ENCODE measurements around the gene MB. TPM values are rescaled to one million over a fixed set of nuclear protein-coding genes. Genes with fewer than 3 reads are reported as not detected.
A peak's percentile ranks its signal among the peaks of the same experiment; 100 is the strongest.

Gene MB
- total and polyA plus RNA-seq, 4 donors, result 1.3 to 3.1 (median 1.8) TPM

DNA sequence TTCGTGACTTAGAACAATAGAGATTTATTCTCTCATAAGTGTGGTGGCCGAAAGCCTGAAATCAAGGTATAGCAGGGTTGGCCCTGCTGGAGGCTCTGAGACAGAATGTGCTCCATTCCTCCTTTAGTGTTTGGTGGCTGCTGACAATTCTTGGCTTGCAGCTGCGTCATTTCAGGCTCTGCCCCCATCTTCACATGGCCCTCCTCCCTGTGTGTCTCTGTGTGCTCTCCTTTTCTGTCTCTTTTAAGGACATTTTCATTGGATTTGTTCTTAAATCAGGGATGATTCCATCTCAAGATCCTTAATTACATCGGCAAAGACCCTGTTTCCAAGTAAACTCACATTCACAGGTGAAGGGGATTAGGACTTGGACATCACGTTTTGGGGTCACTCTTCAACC lies 20.9 kb upstream of the MB start:
- H3K4me3 ChIP-seq, result no peak overlapping the region
- peak; percentile 45 to 72 (median 68) for DNase-seq

DNA sequence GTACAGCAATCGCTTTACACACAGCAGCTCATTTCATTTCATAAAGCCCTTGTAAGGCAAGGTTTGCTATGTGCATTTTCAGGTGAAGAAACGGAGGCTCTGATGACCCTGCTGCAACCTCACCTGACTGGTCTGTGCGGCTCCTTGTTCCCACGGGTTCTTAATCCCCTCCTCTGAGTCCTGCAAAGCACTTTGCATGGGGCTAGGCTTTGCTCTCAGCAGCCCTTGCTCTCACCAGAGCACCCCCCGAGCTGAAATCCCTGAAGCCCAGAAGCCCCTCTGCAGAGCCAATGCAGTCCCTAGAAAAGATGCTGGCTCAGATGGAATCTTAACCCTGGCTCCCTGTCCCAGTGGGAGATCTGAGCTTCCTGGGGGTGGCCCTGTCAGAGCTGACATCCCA lies 20.1 kb upstream of the MB start:
- TF ChIP-seq, protein P1, sequence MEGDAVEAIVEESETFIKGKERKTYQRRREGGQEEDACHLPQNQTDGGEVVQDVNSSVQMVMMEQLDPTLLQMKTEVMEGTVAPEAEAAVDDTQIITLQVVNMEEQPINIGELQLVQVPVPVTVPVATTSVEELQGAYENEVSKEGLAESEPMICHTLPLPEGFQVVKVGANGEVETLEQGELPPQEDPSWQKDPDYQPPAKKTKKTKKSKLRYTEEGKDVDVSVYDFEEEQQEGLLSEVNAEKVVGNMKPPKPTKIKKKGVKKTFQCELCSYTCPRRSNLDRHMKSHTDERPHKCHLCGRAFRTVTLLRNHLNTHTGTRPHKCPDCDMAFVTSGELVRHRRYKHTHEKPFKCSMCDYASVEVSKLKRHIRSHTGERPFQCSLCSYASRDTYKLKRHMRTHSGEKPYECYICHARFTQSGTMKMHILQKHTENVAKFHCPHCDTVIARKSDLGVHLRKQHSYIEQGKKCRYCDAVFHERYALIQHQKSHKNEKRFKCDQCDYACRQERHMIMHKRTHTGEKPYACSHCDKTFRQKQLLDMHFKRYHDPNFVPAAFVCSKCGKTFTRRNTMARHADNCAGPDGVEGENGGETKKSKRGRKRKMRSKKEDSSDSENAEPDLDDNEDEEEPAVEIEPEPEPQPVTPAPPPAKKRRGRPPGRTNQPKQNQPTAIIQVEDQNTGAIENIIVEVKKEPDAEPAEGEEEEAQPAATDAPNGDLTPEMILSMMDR (IDR thresholded peaks at IDR 0.05; ENCODE audit: control extremely low read depth, extremely low read depth), result no peak
- Histone ChIP-seq H3K36me3 (ENCODE audit: control insufficient read depth in 4 of 4, insufficient read depth in 4 of 4, low read length in 4 of 4) (no peaks in the 10 kb centered on the region), H3K27me3 (ENCODE audit: control insufficient read depth in 3 of 3, insufficient read depth in 3 of 3, low read length in 2 of 3) (no peaks in the 10 kb centered on the region), H3K27ac (ENCODE audit: low read depth in 1 of 2, low read length in 1 of 2) (peak overlapping the region in 1 of 2 donors; percentile 76), H3K9ac (ENCODE audit: insufficient read depth in 1 of 2, low read length in 2 of 2) (no peak overlapping the region), H3K4me3 (no peak overlapping the region), H3K9me3 (ENCODE audit: control insufficient read depth in 4 of 4, insufficient read depth in 3 of 4, low read length in 3 of 4) (no peaks in the 10 kb centered on the region), H3K4me1 (ENCODE audit: control insufficient read depth in 5 of 5, insufficient read depth in 5 of 5, low read length in 5 of 5) (peaks cover 0 to 25% (median 10%) of the 10 kb centered on the region in 5 donors)
- ATAC-seq (ENCODE audit: insufficient read depth, low FRiP score) (no peak), DNase-seq (no peak)
- WGBS, 2 donors, result 72 to 77% methylated on average over 5 of the region's 5 CpGs

More for the DNA sequence above, 20.9 kb upstream of the MB start:
- Histone ChIP-seq H3K27ac (ENCODE audit: low read depth in 1 of 2, low read length in 1 of 2) (peak overlapping the region; percentile 71 to 76), H3K4me1 (ENCODE audit: control insufficient read depth in 5 of 5, insufficient read depth in 5 of 5, low read length in 5 of 5) (peaks cover 0 to 25% (median 10%) of the 10 kb centered on the region in 5 donors), H3K36me3 (ENCODE audit: control insufficient read depth in 4 of 4, insufficient read depth in 4 of 4, low read length in 4 of 4) (no peaks in the 10 kb centered on the region), H3K9me3 (ENCODE audit: control insufficient read depth in 4 of 4, insufficient read depth in 3 of 4, low read length in 3 of 4) (no peaks in the 10 kb centered on the region), H3K9ac (ENCODE audit: insufficient read depth in 1 of 2, low read length in 2 of 2) (no peak overlapping the region), H3K27me3 (ENCODE audit: control insufficient read depth in 3 of 3, insufficient read depth in 3 of 3, low read length in 2 of 3) (no peaks in the 10 kb centered on the region)
- TF ChIP-seq, protein P1 (IDR thresholded peaks at IDR 0.05; ENCODE audit: control extremely low read depth, extremely low read depth), result no peak
- WGBS, 2 donors, result 71 to 77% methylated on average over 5 of the region's 5 CpGs
- ATAC-seq (ENCODE audit: insufficient read depth, low FRiP score), result no peak

DNA sequence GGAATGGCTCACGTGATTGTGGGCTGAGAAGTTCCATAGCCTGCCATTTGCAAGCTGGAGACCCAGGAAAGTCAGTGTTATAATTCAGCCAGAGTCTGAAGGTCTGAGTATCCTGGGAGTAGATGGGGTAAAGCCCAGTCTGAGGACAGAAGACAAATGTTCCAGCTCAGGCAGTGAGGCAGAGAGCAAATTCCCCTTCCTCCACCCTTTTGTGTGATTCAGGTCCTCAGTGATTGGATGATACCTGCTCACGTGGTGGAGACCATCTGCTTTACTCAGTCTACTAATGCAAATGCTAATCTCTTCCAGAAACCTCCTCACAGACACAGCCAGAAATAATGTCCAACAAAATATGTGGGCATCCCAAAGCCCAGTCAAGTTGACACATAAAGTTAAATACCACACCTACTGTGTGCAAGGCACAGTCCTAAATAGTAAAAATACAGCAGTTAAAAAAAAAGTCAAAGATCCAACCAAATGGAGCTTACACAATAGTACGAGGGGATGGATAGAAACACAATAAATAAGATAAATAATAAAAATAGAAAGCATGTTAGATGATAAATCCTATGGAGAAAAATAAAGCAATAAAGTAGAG lies 17.9 kb upstream of the MB start:
- Histone ChIP-seq H3K36me3 (ENCODE audit: control insufficient read depth in 4 of 4, insufficient read depth in 4 of 4, low read length in 4 of 4) (no peaks in the 10 kb centered on the region), H3K9me3 (ENCODE audit: control insufficient read depth in 4 of 4, insufficient read depth in 3 of 4, low read length in 3 of 4) (no peaks in the 10 kb centered on the region), H3K9ac (ENCODE audit: insufficient read depth in 1 of 2, low read length in 2 of 2) (no peak overlapping the region), H3K4me1 (ENCODE audit: control insufficient read depth in 5 of 5, insufficient read depth in 5 of 5, low read length in 5 of 5) (peaks cover 0 to 22% (median 10%) of the 10 kb centered on the region in 5 donors), H3K4me3 (no peak overlapping the region), H3K27ac (ENCODE audit: low read depth in 1 of 2, low read length in 1 of 2) (no peak overlapping the region), H3K27me3 (ENCODE audit: control insufficient read depth in 3 of 3, insufficient read depth in 3 of 3, low read length in 2 of 3) (no peaks in the 10 kb centered on the region)
- ATAC-seq (ENCODE audit: insufficient read depth, low FRiP score) (no peak), DNase-seq (no peak)
- TF ChIP-seq, protein P1 (IDR thresholded peaks at IDR 0.05; ENCODE audit: control extremely low read depth, extremely low read depth), result no peak
- 75 to 93% methylated on average over 3 of the region's 3 CpGs for WGBS, 2 donors

DNA sequence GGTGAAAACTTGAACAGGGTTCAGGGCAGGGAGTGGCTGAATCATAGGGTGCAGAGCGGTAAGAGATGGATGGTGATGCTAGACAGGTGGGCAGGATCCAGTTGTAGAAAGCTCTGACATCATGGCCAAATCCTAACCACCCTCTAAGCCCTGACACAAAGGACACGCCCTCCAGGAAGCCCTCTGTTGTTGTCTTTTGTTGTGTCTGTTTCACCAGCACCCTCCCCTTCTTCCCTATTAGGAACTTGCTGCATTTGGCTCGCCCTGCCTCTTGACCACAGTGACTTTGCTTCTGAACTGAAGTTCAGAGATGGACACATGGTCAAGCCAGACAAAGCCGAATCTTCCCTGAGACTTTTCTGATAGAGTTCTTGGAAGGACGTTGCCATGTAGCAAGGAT lies 16.9 kb upstream of the MB start:
- H3K27ac ChIP-seq (ENCODE audit: low read depth in 1 of 2, low read length in 1 of 2), result no peak overlapping the region
- no peaks in the 10 kb centered on the region for H3K36me3 ChIP-seq (ENCODE audit: control insufficient read depth in 4 of 4, insufficient read depth in 4 of 4, low read length in 4 of 4)
- 53 to 71% methylated on average over 5 of the region's 5 CpGs for WGBS, 2 donors
- no peaks in the 10 kb centered on the region for H3K27me3 ChIP-seq (ENCODE audit: control insufficient read depth in 3 of 3, insufficient read depth in 3 of 3, low read length in 2 of 3)
- TF ChIP-seq, protein P1 (IDR thresholded peaks at IDR 0.05; ENCODE audit: control extremely low read depth, extremely low read depth), result no peak
- no peak overlapping the region for H3K9ac ChIP-seq (ENCODE audit: insufficient read depth in 1 of 2, low read length in 2 of 2)
- no peaks in the 10 kb centered on the region for H3K9me3 ChIP-seq (ENCODE audit: control insufficient read depth in 4 of 4, insufficient read depth in 3 of 4, low read length in 3 of 4)
- DNase-seq (no peak), ATAC-seq (ENCODE audit: insufficient read depth, low FRiP score) (no peak)
- H3K4me1 ChIP-seq (ENCODE audit: control insufficient read depth in 5 of 5, insufficient read depth in 5 of 5, low read length in 5 of 5), result peaks cover 0 to 22% (median 10%) of the 10 kb centered on the region in 5 donors
- H3K4me3 ChIP-seq, result no peak overlapping the region
